SK-N-SH treated with all-trans-retinoic acid at 6 μM for 48 hours (cell line): ENCODE data around the gene LENG1.
"Not testable (repeated sequence)": the region's sequence is repeated elsewhere in the genome, so short reads cannot be mapped to it uniquely, and the experiment has no call there.

Experiments
- ATAC-seq: fragments of 200-7000 bp; cut with Tn5 transposase; 3 replicates; pipeline ENCODE4 v1.9.1; 2020; ENCODE audit warnings: mild to moderate bottlenecking, moderate library complexity
- ARNTL ChIP-seq: fragments of 450-650 bp; formaldehyde crosslinking; IDR thresholded peaks from 2 replicates; pipeline ENCODE4 v1.5.0; 2020; ENCODE audit warnings: low read depth, mild to moderate bottlenecking, moderate library complexity, borderline replicate concordance
- BACH2 ChIP-seq: fragments of 250-450 bp; sonication (Bioruptor Pico); IDR thresholded peaks from 2 replicates; pipeline ENCODE4 v1.9.0; 2021; ENCODE audit warnings: mild to moderate bottlenecking, borderline replicate concordance
- CSDC2 ChIP-seq: fragments of 250-450 bp; sonication (Bioruptor Pico); IDR thresholded peaks from 2 replicates; pipeline ENCODE4 v1.5.0; 2020; ENCODE audit warnings: mild to moderate bottlenecking, moderate library complexity
- CSRNP3 ChIP-seq: fragments of 250-450 bp; sonication (Bioruptor Pico); IDR thresholded peaks from 2 replicates; pipeline ENCODE4 v1.5.1; 2021; ENCODE audit warnings: mild to moderate bottlenecking, moderate library complexity
- ESRRG ChIP-seq: fragments of 250-450 bp; sonication (Bioruptor Pico); IDR thresholded peaks from 2 replicates; pipeline ENCODE4 v1.6.1; 2021; ENCODE audit warnings: mild to moderate bottlenecking
- GLIS3 ChIP-seq: fragments of 250-450 bp; sonication (Bioruptor Pico); IDR thresholded peaks from 2 replicates; pipeline ENCODE4 v1.5.0; 2020; ENCODE audit warnings: mild to moderate bottlenecking, moderate library complexity
- ISL1 ChIP-seq: fragments of 250-450 bp; sonication (Bioruptor Pico); IDR thresholded peaks from 2 replicates; pipeline ENCODE4 v2.1.2; 2022; ENCODE audit warnings: mild to moderate bottlenecking, moderate library complexity
- OSR1 ChIP-seq: fragments of 250-450 bp; sonication (Bioruptor Pico); IDR thresholded peaks from 2 replicates; pipeline ENCODE4 v1.8.0; 2022; ENCODE audit warnings: moderate library complexity, mild to moderate bottlenecking, inconsistent platforms
- PATZ1 ChIP-seq: fragments of 250-450 bp; sonication (Bioruptor Pico); IDR thresholded peaks from 2 replicates; pipeline ENCODE4 v1.8.0; 2020; ENCODE audit warnings: mild to moderate bottlenecking, moderate library complexity, borderline replicate concordance
- POU6F1 ChIP-seq: fragments of 250-450 bp; sonication (Bioruptor Pico); IDR thresholded peaks from 2 replicates; pipeline ENCODE4 v1.8.0; 2021; ENCODE audit warnings: low read depth, mild to moderate bottlenecking, moderate library complexity, borderline replicate concordance
- PPARA ChIP-seq: fragments of 250-450 bp; sonication (Bioruptor Pico); IDR thresholded peaks from 2 replicates; pipeline ENCODE4 v1.5.0; 2020; ENCODE audit warnings: mild to moderate bottlenecking, borderline replicate concordance
- RARB ChIP-seq: fragments of 250-450 bp; sonication (Bioruptor Pico); IDR thresholded peaks from 2 replicates; pipeline ENCODE4 v1.8.0; 2021; ENCODE audit warnings: mild to moderate bottlenecking, moderate library complexity
- SNAI2 ChIP-seq: fragments of 250-450 bp; sonication (Bioruptor Pico); IDR thresholded peaks from 2 replicates; pipeline ENCODE4 v1.5.0; 2020; ENCODE audit warnings: mild to moderate bottlenecking, moderate library complexity
- TCF4 ChIP-seq: fragments of 250-450 bp; sonication (Bioruptor Pico); IDR thresholded peaks from 2 replicates; pipeline ENCODE4 v1.8.0; 2021; ENCODE audit warnings: mild to moderate bottlenecking, moderate library complexity, borderline replicate concordance
- TOX ChIP-seq: fragments of 250-450 bp; sonication (Bioruptor Pico); IDR thresholded peaks from 2 replicates; pipeline ENCODE4 v1.8.0; 2021; ENCODE audit warnings: mild to moderate bottlenecking, moderate library complexity, borderline replicate concordance
- ZC3H10 ChIP-seq: fragments of 250-450 bp; sonication (Bioruptor Pico); IDR thresholded peaks from 2 replicates; pipeline ENCODE4 v1.5.1; 2021; ENCODE audit warnings: mild to moderate bottlenecking, moderate library complexity
- ZFP3 ChIP-seq: fragments of 250-450 bp; sonication (Bioruptor Pico); IDR thresholded peaks from 2 replicates; pipeline ENCODE4 v1.5.0; 2020; ENCODE audit warnings: mild to moderate bottlenecking, moderate library complexity
- ZFP30 ChIP-seq: fragments of 450-650 bp; formaldehyde crosslinking; IDR thresholded peaks from 2 replicates; pipeline ENCODE4 v1.5.0; 2022; ENCODE audit warnings: mild to moderate bottlenecking, moderate library complexity
- ZNF565 ChIP-seq: fragments of 450-650 bp; formaldehyde crosslinking; conservative IDR thresholded peaks from 2 replicates; pipeline ENCODE4 v1.5.0; 2020; ENCODE audit warnings: low read depth, mild to moderate bottlenecking, moderate library complexity
- ZNF70 ChIP-seq: fragments of 450-650 bp; formaldehyde crosslinking; IDR thresholded peaks from 2 replicates; pipeline ENCODE4 v1.5.0; 2020; ENCODE audit warnings: mild to moderate bottlenecking, moderate library complexity
- ZNF8 ChIP-seq: fragments of 450-650 bp; formaldehyde crosslinking; IDR thresholded peaks from 2 replicates; pipeline ENCODE4 v1.5.0; 2020; ENCODE audit warnings: mild to moderate bottlenecking, moderate library complexity
- TF ChIP-seq, protein P1 (sequence below): fragments of 250-450 bp; sonication (Bioruptor Pico); IDR thresholded peaks from 2 replicates; pipeline ENCODE4 v1.5.1; 2020; ENCODE audit warnings: low read depth, mild to moderate bottlenecking, moderate library complexity

LENG1 gene

GRCh38 chr19:54196536-54196935, 37.0 kb upstream of the LENG1 start:
- no peak for ATAC-seq
- TF ChIP-seq OSR1 (CRISPR knock-in tag) (no peak), ZFP30 (no peak), ZNF8 (CRISPR knock-in tag) (no peak), ZFP3 (CRISPR knock-in tag) (no peak), POU6F1 (CRISPR knock-in tag) (no peak), ZNF70 (CRISPR knock-in tag) (no peak), RARB (CRISPR knock-in tag) (no peak), TCF4 (CRISPR knock-in tag) (no peak), PPARA (CRISPR knock-in tag) (no peak)
- TF ChIP-seq, protein P1, sequence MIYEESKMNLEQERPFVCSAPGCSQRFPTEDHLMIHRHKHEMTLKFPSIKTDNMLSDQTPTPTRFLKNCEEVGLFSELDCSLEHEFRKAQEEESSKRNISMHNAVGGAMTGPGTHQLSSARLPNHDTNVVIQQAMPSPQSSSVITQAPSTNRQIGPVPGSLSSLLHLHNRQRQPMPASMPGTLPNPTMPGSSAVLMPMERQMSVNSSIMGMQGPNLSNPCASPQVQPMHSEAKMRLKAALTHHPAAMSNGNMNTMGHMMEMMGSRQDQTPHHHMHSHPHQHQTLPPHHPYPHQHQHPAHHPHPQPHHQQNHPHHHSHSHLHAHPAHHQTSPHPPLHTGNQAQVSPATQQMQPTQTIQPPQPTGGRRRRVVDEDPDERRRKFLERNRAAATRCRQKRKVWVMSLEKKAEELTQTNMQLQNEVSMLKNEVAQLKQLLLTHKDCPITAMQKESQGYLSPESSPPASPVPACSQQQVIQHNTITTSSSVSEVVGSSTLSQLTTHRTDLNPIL, result no peak

GRCh38 chr19:54194463-54194862, 34.9 kb upstream of the LENG1 start:
- ATAC-seq, result not testable (repeated sequence)

- no peak for ATAC-seq
- TF ChIP-seq PPARA (CRISPR knock-in tag) (no peak), TCF4 (CRISPR knock-in tag) (no peak), ZFP30 (no peak), PATZ1 (no peak), ZNF565 (CRISPR knock-in tag) (no peak), CSDC2 (no peak), BACH2 (CRISPR knock-in tag) (no peak), GLIS3 (no peak), ISL1 (no peak), ZC3H10 (CRISPR knock-in tag) (no peak), RARB (CRISPR knock-in tag) (no peak), ESRRG (no peak), SNAI2 (CRISPR knock-in tag) (no peak)
These were observed 33.5 kb upstream of the LENG1 start for GRCh38 chr19:54193011-54193410.

GRCh38 chr19:54191811-54192453, 32.4 kb upstream of the LENG1 start:
- ATAC-seq, result no peak
- TF ChIP-seq ZC3H10 (CRISPR knock-in tag) (no peak), RARB (CRISPR knock-in tag) (no peak), ARNTL (CRISPR knock-in tag) (no peak), PPARA (CRISPR knock-in tag) (no peak), ISL1 (no peak)
- TF ChIP-seq, all 23 proteins: peak for 0

- ATAC-seq, result peak; percentile 48
- no peak for TF ChIP-seq POU6F1 (CRISPR knock-in tag)
- TF ChIP-seq ISL1, result no peak
- TF ChIP-seq BACH2 (CRISPR knock-in tag), result no peak
- no peak for TF ChIP-seq RARB (CRISPR knock-in tag)
- TF ChIP-seq CSRNP3 (CRISPR knock-in tag), result no peak
- no peak for TF ChIP-seq ARNTL (CRISPR knock-in tag)
- no peak for TF ChIP-seq ZFP30
- no peak for TF ChIP-seq PATZ1
- TF ChIP-seq ZFP3 (CRISPR knock-in tag), result no peak
- TF ChIP-seq PPARA (CRISPR knock-in tag), result no peak
- no peak for TF ChIP-seq TOX (CRISPR knock-in tag)
- TF ChIP-seq TCF4 (CRISPR knock-in tag), result no peak
These were observed 31.7 kb upstream of the LENG1 start, which contains the start of gene TSEN34 for GRCh38 chr19:54191011-54191810. TSEN34 (plus strand) TSS chr19:54191308; CDS start chr19:54191365, 57 bp downstream.
